ENCODE data around the gene BHLHE40.

DNA sequence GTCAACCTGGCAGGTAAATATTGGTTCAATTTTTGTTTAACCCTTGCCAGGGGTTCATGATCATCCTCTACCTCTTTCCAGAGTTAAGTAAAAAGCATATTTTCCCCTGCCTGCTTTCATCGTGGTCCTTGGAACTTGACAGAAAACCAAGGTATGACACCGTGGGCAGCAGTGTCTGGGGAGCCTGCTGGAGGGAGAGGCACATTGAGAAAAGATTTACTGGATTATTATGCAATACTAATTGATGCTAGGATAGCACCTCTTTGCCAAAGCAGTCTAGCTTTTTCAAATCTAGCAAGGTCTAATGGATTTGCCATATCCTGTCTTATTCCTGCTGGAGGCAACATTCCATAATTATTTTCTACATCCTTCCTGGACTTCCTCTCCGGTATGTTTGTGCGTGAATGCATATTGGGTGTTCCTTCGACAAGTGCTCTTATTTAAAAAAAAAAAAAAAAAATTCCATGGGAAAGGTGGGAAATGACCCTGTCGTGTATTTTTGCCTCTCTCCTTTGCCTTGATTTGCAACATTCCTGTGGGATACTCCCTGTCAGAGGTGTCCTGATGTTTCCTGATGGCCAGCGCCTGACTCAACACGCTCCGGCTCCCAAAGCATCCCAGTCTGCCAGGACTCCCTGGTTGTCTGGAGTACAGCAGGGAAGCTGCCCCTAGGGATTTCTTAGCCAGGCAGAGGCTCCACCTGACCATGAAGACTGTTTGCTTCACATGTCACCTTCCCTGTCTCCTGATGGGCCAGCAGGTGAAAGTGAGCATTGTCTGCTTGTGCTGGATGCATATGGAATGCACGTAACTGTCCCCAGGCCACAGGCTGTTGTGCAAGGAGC lies 6.3 kb downstream of the BHLHE40 start:
- TF ChIP-seq YY1 (IDR thresholded peaks at IDR 0.05; ENCODE audit: low read depth) (no peak), TCF12 (IDR thresholded peaks at IDR 0.05; ENCODE audit: low read depth) (no peak), RAD21 (IDR thresholded peaks at IDR 0.05; ENCODE audit: low read depth) (no peak), NFIC (IDR thresholded peaks at IDR 0.05) (no peak)

Measured in Ishikawa (cell line).